Neural progenitor cell (in vitro differentiated cells): ENCODE measurements around the gene GGNBP2. TPM values are rescaled to one million over a fixed set of nuclear protein-coding genes. Genes with fewer than 3 reads are reported as not detected.

ENCODE experiments used
- DNase-seq: peaks from one replicate; pipeline ENCODE4 v3.0.0-alpha.2; 2016; ENCODE audit warnings: low spot score
- H2AFZ ChIP-seq: fragments of 200-600 bp; sonication (generic); replicated peaks from 2 replicates; pipeline ENCODE4 v1.6.1; 2016; ENCODE audit warnings: antibody characterized with exemption
- H3F3A ChIP-seq: fragments of 200-600 bp; sonication (generic); 2 replicates; pipeline ENCODE4 v1.6.1; 2016; ENCODE audit warnings: antibody characterized with exemption, low read depth
- H3K27ac ChIP-seq: fragments of 200-600 bp; sonication (generic); 2 replicates; pipeline ENCODE4 v1.5.1; 2016; ENCODE audit warnings: mild to moderate bottlenecking
- H3K27me3 ChIP-seq: fragments of 200-600 bp; sonication (generic); 2 replicates; pipeline ENCODE4 v1.6.1; 2016; ENCODE audit warnings: mild to moderate bottlenecking, moderate library complexity
- H3K36me3 ChIP-seq: fragments of 200-600 bp; sonication (generic); 2 replicates; pipeline ENCODE4 v1.5.1; 2016
- H3K4me1 ChIP-seq: fragments of 200-600 bp; sonication (generic); 2 replicates; pipeline ENCODE4 v1.6.1; 2016; ENCODE audit warnings: mixed run types
- H3K4me2 ChIP-seq: fragments of 200-600 bp; sonication (generic); 2 replicates; pipeline ENCODE4 v1.6.1; 2016
- H3K4me3 ChIP-seq: fragments of 200-600 bp; sonication (generic); 2 replicates; pipeline ENCODE4 v1.5.1; 2016
- H3K79me2 ChIP-seq: fragments of 200-600 bp; sonication (generic); 2 replicates; pipeline ENCODE4 v1.6.1; 2016; ENCODE audit warnings: low read depth
- H3K9ac ChIP-seq: fragments of 200-600 bp; sonication (generic); 2 replicates; pipeline ENCODE4 v1.6.1; 2016
- H3K9me3 ChIP-seq: fragments of 200-600 bp; sonication (generic); 2 replicates; pipeline ENCODE4 v1.5.1; 2016; ENCODE audit warnings: low read depth
- H4K20me1 ChIP-seq: fragments of 200-600 bp; sonication (generic); 2 replicates; pipeline ENCODE4 v1.6.1; 2016; ENCODE audit warnings: low read depth
- H3K27ac Mint-ChIP-seq: 3 replicates; pipeline ENCODE4 v1.8.0; 2021; ENCODE audit warnings: mixed read lengths
- H3K27me3 Mint-ChIP-seq: 2 replicates; pipeline ENCODE4 v1.8.0; 2022; ENCODE audit warnings: low read depth, mild to moderate bottlenecking, inconsistent platforms, moderate library complexity, mixed read lengths; ENCODE audit not compliant: insufficient read depth
- H3K36me3 Mint-ChIP-seq: 3 replicates; pipeline ENCODE4 v1.8.0; 2021; ENCODE audit warnings: mixed read lengths
- H3K4me1 Mint-ChIP-seq: 3 replicates; pipeline ENCODE4 v1.8.0; 2021; ENCODE audit warnings: mixed read lengths
- H3K4me3 Mint-ChIP-seq: 3 replicates; pipeline ENCODE4 v1.8.0; 2021; ENCODE audit warnings: mild to moderate bottlenecking, moderate library complexity, mixed read lengths
- H3K9me3 Mint-ChIP-seq: 3 replicates; pipeline ENCODE4 v1.8.0; 2020; ENCODE audit warnings: mixed read lengths
- EZH2 ChIP-seq: fragments of 200-600 bp; sonication (generic); IDR thresholded peaks from 2 replicates; pipeline ENCODE4 v1.6.1; 2017; ENCODE audit warnings: antibody characterized with exemption, mild to moderate bottlenecking, moderate library complexity
- EZH2phosphoT487 ChIP-seq: fragments of 200-600 bp; sonication (generic); IDR thresholded peaks from 2 replicates; pipeline ENCODE4 v1.6.1; 2017; ENCODE audit warnings: antibody characterized with exemption
- total RNA-seq: library from RNA; depleted of rRNA; stranded (reverse); fragments of >200 nt; gene quantifications from 2 replicates; pipeline ENCODE4 v1.2.3, GENCODE V29; 2015; ENCODE audit warnings: low replicate concordance
- TF ChIP-seq, protein P1 (sequence below): fragments of 200-600 bp; sonication (generic); IDR thresholded peaks from 2 replicates; pipeline ENCODE4 v1.5.1; 2017; ENCODE audit warnings: antibody characterized with exemption, mild to moderate bottlenecking

Gene GGNBP2
- total RNA-seq, 1 donor from 2014 or later: 79.5 TPM

DNA sequence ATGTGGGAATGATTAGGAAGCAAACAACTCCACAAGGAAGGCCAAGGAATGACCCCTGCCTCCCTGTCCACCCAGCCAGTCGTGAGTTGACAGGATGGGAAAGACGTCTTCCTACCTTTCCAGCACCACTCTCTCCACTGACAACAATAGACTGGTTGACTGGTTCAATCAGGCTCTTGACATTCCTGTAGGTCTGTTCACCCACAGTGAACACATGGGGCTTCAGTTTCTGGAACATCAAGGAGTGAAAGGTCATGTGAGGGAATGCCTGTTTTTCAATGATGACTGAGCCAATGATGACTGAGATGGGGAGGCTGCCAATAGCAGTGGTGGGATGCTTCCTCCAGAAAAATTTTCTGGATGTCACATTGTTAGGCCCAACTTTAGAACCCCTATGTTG, 19.6 kb upstream of the GGNBP2 start:
- no peak for DNase-seq
- no peaks in the 10 kb centered on the region for H3K79me2 ChIP-seq
- no peak overlapping the region for H3K9ac ChIP-seq
- Mint-ChIP-seq H3K36me3 (peaks cover 24% of the 10 kb centered on the region), H3K4me3 (no peak overlapping the region), H3K4me1 (no peaks in the 10 kb centered on the region), H3K27me3 (no peaks in the 10 kb centered on the region), H3K27ac (no peak overlapping the region), H3K9me3 (no peaks in the 10 kb centered on the region)
- H3K36me3 ChIP-seq: peaks cover 10% of the 10 kb centered on the region
- no peaks in the 10 kb centered on the region for H3F3A ChIP-seq
- TF ChIP-seq EZH2phosphoT487 (no peak), EZH2 (no peak)
- TF ChIP-seq, protein P1, sequence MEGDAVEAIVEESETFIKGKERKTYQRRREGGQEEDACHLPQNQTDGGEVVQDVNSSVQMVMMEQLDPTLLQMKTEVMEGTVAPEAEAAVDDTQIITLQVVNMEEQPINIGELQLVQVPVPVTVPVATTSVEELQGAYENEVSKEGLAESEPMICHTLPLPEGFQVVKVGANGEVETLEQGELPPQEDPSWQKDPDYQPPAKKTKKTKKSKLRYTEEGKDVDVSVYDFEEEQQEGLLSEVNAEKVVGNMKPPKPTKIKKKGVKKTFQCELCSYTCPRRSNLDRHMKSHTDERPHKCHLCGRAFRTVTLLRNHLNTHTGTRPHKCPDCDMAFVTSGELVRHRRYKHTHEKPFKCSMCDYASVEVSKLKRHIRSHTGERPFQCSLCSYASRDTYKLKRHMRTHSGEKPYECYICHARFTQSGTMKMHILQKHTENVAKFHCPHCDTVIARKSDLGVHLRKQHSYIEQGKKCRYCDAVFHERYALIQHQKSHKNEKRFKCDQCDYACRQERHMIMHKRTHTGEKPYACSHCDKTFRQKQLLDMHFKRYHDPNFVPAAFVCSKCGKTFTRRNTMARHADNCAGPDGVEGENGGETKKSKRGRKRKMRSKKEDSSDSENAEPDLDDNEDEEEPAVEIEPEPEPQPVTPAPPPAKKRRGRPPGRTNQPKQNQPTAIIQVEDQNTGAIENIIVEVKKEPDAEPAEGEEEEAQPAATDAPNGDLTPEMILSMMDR: no peak
- no peak overlapping the region for H3K4me2 ChIP-seq
- H4K20me1 ChIP-seq: peaks cover 4% of the 10 kb centered on the region
- no peaks in the 10 kb centered on the region for H3K4me1 ChIP-seq
- no peaks in the 10 kb centered on the region for H3K9me3 ChIP-seq
- H2AFZ ChIP-seq: no peak overlapping the region
- no peak overlapping the region for H3K4me3 ChIP-seq
- no peaks in the 10 kb centered on the region for H3K27me3 ChIP-seq
- no peak overlapping the region for H3K27ac ChIP-seq

DNA sequence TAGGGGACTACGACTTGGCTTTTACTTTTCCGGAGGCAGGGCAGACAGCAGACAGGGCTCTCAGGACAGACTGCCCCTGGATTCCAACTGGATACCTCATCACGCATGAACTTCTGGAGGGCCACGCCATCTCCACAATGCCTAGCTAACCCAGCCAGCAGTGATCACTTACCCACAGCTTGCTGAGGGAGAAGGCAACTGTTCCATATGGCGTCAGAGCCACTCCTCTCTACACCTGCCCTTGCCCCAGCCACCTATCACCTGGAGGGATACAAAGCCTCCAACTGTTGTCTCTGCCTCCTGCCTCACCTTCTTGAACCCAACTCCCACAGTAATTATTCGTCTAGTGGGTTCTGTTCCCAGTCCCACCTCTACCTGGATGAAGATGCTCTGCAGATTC, 18.8 kb upstream of the GGNBP2 start:
- Mint-ChIP-seq H3K9me3 (no peaks in the 10 kb centered on the region), H3K27ac (no peak overlapping the region)
- H3K36me3 ChIP-seq: peaks cover 7% of the 10 kb centered on the region

DNA sequence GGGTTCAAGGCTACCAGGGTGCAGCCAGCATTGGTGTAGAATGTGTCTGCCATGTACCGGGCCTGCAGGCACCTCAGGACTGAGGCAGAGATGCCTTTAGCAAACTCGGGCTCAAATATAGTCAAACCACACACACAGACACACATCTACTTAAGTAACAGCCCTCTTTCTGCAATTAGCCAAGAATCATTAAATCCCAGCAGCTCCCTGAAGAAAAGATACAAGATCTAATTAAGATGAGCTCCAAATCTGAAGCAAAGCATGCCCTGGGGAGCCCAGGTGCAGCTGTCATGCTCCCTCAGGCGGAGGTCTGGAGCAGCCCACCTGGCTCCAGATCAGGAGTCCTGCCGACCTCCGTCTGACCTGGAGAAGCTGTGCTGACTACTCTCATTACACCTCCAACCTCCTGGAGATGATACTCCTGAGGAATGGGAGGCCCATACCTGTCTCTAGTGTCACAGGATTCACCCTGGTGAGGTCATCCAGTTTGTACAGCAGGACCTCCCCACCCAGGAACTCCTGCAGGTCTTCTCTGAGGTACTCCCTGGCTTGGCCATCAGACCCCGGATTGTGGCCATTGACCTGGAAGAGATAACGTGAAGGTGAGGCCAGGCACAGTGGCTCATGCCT, 17.0 kb upstream of the GGNBP2 start:
- Histone ChIP-seq H3K36me3 (no peaks in the 10 kb centered on the region), H3K27ac (no peak overlapping the region), H3K4me2 (no peak overlapping the region), H3K27me3 (no peaks in the 10 kb centered on the region), H3K4me3 (no peak overlapping the region), H2AFZ (no peak overlapping the region), H3K79me2 (peaks cover 13% of the 10 kb centered on the region), H3K9ac (no peak overlapping the region), H4K20me1 (peaks cover 4% of the 10 kb centered on the region), H3K4me1 (no peaks in the 10 kb centered on the region), H3K9me3 (no peaks in the 10 kb centered on the region), H3F3A (no peaks in the 10 kb centered on the region)
- no peaks in the 10 kb centered on the region for H3K9me3 Mint-ChIP-seq
- DNase-seq: no peak
- H3K4me3 Mint-ChIP-seq: no peak overlapping the region
- peaks cover 31% of the 10 kb centered on the region for H3K36me3 Mint-ChIP-seq
- no peaks in the 10 kb centered on the region for H3K27me3 Mint-ChIP-seq
- no peak overlapping the region for H3K27ac Mint-ChIP-seq
- no peak for TF ChIP-seq EZH2
- TF ChIP-seq, protein P1: no peak
- TF ChIP-seq EZH2phosphoT487: no peak
- H3K4me1 Mint-ChIP-seq: no peaks in the 10 kb centered on the region

More for the DNA sequence above, 18.8 kb upstream of the GGNBP2 start:
- Histone ChIP-seq H3K27me3 (no peaks in the 10 kb centered on the region), H3F3A (no peaks in the 10 kb centered on the region), H2AFZ (no peak overlapping the region), H3K4me2 (no peak overlapping the region), H3K4me1 (no peaks in the 10 kb centered on the region), H3K79me2 (no peaks in the 10 kb centered on the region), H3K9ac (no peak overlapping the region), H3K4me3 (no peak overlapping the region), H3K27ac (no peak overlapping the region), H4K20me1 (peaks cover 4% of the 10 kb centered on the region), H3K9me3 (no peaks in the 10 kb centered on the region)
- Mint-ChIP-seq H3K27me3 (no peaks in the 10 kb centered on the region), H3K4me1 (no peaks in the 10 kb centered on the region), H3K36me3 (peaks cover 24% of the 10 kb centered on the region), H3K4me3 (no peak overlapping the region)
- no peak for DNase-seq
- TF ChIP-seq EZH2: no peak
- TF ChIP-seq, protein P1: no peak
- no peak for TF ChIP-seq EZH2phosphoT487
